Rectal smooth muscle tissue (tissue), 1 donor: Measurements from ENCODE around the gene ANXA2.
"Not testable (repeated sequence)": the region's sequence is repeated elsewhere in the genome, so short reads cannot be mapped to it uniquely, and the experiment has no call there.

ENCODE experiments used
- H3K27ac ChIP-seq: one replicate; pipeline ENCODE4 v1.7.0; 2013; ENCODE audit warnings: low read depth, low read length, inconsistent platforms
- H3K27me3 ChIP-seq: one replicate; pipeline ENCODE4 v1.7.0; 2013; ENCODE audit warnings: low read length; ENCODE audit not compliant: control insufficient read depth, insufficient read depth
- H3K36me3 ChIP-seq: one replicate; pipeline ENCODE4 v1.7.0; 2013; ENCODE audit warnings: low read length; ENCODE audit not compliant: control insufficient read depth, insufficient read depth
- H3K4me1 ChIP-seq: one replicate; pipeline ENCODE4 v1.7.0; 2013; ENCODE audit warnings: low read length; ENCODE audit not compliant: control insufficient read depth, insufficient read depth
- H3K4me3 ChIP-seq: one replicate; pipeline ENCODE4 v1.7.0; 2013; ENCODE audit warnings: low read length
- H3K9ac ChIP-seq: one replicate; pipeline ENCODE4 v1.7.0; 2013; ENCODE audit warnings: low read length

ANXA2 gene

DNA sequence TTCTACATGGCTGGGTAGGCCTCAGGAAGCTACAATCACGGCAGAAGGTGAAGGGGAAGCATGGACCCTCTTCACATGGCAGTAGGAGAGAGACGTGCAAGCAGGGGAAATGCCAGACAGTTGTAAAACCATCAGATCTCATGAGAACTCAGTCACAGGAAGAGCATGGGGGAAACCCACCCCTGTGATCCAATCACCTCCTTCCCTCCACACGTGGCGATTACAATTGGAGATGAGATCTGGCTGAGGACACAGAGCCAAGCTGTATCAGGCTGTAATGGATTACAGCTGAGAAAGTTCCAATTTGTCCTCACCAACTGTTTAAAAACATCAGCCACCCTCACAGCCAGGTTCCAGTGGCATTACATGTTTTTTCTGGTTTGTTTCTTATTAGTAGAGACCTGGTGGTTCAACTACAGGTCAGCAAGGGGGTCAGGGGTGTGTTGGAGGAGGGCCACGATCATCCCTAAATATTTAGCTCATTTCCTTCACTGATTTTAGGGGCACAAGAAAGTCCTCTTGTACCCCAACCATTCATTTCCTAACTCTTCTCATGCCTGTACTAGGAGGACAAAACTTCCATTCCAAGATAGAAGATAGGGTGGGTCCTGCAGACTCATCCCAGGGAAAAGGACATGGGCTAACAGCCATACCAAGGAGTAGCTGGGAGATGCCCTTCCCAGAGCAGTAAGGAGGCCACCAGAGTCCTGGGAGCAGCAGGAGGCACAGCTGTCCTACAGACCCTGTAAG lies 54.4 kb downstream of the ANXA2 start:
- no peak overlapping the region for H3K27ac ChIP-seq
- no peak overlapping the region for H3K4me3 ChIP-seq

DNA sequence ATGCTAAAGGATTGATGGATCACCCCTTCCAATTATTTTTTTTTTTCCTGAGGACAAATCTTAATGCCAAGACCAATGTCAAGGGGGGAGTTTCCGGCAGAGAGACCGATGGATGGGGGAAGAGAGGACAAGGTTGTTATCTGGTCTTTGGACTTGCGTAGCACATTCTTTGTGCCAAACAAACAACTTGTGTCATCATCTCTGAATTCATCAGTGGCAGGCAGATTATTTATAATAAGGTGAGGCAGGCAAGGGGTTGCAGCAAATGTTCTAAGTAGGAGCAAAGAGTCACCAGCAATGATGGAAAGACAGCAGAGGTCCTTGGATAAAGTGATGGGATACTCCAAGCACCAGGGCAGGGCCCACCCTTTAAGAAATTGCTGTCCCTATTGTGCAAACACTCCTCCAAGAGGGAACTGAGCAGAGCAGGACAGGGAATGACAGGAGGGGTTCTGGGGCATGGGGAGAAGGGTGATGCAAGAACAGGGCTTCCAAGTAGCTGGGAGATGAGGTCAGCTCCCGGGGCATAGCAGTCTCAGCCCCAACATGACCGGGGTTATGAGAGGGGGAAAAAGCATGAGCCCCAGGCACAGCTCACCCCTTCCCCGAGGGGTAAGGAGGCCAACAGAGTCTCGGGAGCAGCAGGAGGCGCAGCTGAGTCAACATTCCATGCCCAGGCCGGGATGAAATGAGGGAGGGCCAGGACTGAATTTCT lies 57.4 kb downstream of the ANXA2 start:
- no peaks in the 10 kb centered on the region for H3K4me1 ChIP-seq
- no peaks in the 10 kb centered on the region for H3K27me3 ChIP-seq
- no peak overlapping the region for H3K9ac ChIP-seq
- no peaks in the 10 kb centered on the region for H3K36me3 ChIP-seq
- no peak overlapping the region for H3K27ac ChIP-seq
- no peak overlapping the region for H3K4me3 ChIP-seq

More for the DNA sequence above, 54.4 kb downstream of the ANXA2 start:
- no peak overlapping the region for H3K9ac ChIP-seq
- H3K27me3 ChIP-seq = no peaks in the 10 kb centered on the region
- H3K4me1 ChIP-seq = no peaks in the 10 kb centered on the region
- H3K36me3 ChIP-seq = peaks cover 23% of the 10 kb centered on the region

DNA sequence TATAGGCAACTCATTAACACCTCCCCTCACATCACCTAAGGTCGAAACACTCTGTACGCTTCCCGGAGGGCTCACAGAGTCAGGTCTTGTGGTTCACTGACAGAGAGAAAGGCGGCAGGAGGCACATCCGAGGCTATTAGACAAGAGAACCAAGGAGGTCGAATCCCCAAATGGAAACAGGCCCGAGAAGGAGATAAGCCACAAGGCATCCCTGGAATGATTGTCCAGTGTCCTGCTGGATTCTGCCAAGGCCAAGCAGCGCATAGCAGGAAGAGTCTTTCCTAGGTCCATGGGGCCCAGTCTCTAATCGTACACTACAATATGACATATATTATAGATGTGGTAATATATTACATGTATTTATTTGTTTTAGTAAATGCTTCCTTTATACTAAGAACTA lies 58.5 kb downstream of the ANXA2 start:
- no peak overlapping the region for H3K9ac ChIP-seq
- no peaks in the 10 kb centered on the region for H3K27me3 ChIP-seq
- H3K4me3 ChIP-seq = no peak overlapping the region
- no peaks in the 10 kb centered on the region for H3K36me3 ChIP-seq
- H3K27ac ChIP-seq = no peak overlapping the region
- H3K4me1 ChIP-seq = no peaks in the 10 kb centered on the region

DNA sequence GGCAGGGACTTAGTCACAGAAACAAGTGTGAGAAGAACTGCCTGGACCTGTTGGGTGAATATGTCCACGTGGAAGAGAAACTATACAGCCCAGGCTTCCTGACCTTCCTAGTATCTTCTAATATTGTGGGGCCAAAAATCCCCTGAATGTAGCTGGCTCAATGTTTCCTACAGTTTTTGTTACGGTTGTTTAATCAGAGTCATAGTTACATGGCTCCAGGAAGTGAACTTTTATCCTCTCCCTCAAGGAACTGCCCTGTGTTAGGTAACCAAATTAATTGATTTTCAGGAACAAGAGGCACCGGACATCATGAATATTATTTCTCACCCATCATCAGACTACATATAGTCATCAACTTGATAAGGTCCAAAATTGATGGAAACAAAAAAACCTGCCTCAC lies 59.0 kb downstream of the ANXA2 start:
- H3K36me3 ChIP-seq = no peaks in the 10 kb centered on the region
- H3K4me1 ChIP-seq = no peaks in the 10 kb centered on the region
- no peak overlapping the region for H3K4me3 ChIP-seq
- H3K27ac ChIP-seq = no peak overlapping the region
- no peaks in the 10 kb centered on the region for H3K27me3 ChIP-seq
- no peak overlapping the region for H3K9ac ChIP-seq

DNA sequence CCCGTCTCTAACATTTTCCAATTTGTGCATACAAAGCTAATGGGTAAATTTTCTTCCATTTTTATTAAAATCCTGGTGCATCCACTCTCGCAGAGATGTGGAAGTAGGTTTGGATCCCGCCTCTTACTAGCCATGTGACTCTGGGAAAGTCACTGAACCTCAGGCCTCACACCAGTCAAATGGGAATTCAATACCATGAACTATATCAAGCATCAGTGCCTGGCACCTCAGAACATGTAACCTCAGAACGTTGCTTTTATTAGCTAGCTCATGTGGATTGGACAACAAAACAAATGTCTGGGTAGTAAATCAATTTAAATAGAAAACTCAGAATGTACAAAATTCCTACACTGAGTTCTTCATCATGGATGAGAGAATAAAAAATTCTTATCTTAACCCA lies 60.7 kb downstream of the ANXA2 start:
- no peak overlapping the region for H3K9ac ChIP-seq
- H3K4me3 ChIP-seq = no peak overlapping the region
- no peaks in the 10 kb centered on the region for H3K27me3 ChIP-seq
- no peaks in the 10 kb centered on the region for H3K4me1 ChIP-seq
- H3K27ac ChIP-seq = no peak overlapping the region
- no peaks in the 10 kb centered on the region for H3K36me3 ChIP-seq

DNA sequence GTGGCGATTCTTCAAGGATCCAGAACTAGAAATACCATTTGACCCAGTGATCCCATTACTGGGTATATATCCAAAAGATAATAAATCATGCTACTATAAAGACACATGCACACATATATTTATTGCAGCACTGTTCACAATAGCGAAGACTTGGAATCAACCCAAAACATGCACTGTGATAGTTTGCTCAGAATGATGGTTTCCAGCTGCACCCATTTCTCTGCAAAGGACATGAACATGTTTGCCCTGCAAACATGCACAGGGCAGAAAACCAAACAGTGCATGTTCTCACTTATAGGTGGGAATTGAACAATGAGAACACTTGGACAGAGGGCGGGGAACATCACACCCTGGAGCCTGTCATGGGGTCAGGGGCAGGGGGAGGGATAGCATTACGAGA lies 62.5 kb downstream of the ANXA2 start:
- not testable (repeated sequence) for H3K4me3 ChIP-seq, H3K4me1 ChIP-seq, H3K9ac ChIP-seq, H3K27ac ChIP-seq, H3K36me3 ChIP-seq, H3K27me3 ChIP-seq

DNA sequence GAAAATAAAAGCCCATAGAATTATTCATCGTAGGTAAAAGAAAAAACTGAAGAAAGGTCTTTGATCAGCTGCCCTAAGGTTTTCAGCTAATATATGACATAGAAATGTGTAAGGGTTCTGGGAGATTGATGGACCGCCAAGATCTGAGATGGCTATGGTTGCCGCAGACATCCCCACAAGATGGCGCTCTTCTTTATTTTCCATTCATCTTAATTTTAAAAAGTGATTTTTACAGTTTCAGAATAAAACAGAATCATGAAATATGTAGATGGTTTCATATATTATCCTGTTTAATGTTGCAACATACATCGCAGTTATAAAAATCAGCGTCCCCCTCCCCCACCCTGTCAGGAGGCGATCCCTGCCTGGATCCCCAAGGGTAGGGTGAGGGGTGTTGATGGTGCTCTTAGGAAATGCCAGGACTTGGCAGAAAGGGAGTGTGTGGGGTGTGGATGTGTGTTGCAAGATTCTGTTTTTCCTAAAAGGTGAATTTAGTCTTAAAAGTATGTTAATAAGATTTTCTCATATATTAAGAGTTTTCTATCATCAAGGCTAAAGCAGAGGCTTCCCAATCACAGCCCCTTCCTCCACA lies 68.8 kb downstream of the ANXA2 start:
- H3K27me3 ChIP-seq = peaks cover 4% of the 10 kb centered on the region

DNA sequence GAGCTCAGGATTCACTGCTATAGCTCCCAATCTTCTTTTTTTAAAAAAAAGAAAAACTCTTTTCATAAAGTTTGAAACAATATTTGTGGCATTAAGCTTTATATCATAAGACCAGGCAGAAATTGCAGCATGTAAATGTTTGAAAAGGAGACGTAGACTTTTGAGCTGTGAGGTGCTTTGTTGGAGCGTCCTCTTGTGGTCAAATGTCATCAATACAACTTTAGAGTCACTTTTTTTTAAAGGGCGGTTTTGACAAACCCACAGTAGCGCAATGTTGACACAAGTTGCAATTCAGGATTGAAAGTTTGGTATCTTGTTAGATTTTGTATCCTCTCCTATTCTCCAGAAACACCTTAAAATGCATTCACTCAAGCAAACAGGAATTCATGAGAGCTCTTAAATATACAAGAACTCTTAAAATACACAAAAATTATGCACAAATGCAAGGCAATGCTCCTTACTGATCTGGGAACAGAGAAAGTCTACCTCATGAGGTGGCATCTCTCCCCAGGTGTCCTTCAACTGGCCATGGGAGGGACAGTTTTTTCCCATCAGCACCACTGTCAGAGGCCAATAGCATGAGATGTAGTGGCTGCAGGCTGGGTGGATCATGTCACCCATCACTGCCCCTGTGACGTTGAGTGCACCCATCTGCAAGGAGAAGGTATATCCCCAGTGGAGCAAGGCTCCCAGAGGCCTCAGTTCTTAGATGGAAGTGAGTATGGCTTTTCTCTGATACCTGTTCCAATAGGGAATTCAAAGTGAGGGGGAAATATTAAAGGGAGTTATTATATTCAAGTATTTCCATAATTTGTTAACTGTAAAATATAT lies 70.7 kb downstream of the ANXA2 start:
- Histone ChIP-seq H3K27ac (no peak overlapping the region), H3K27me3 (peaks cover 4% of the 10 kb centered on the region), H3K4me3 (no peak overlapping the region), H3K4me1 (no peaks in the 10 kb centered on the region), H3K9ac (no peak overlapping the region), H3K36me3 (no peaks in the 10 kb centered on the region)

More for the DNA sequence above, 68.8 kb downstream of the ANXA2 start:
- Histone ChIP-seq H3K27ac (no peak overlapping the region), H3K9ac (no peak overlapping the region), H3K4me3 (no peak overlapping the region), H3K4me1 (no peaks in the 10 kb centered on the region), H3K36me3 (no peaks in the 10 kb centered on the region)

DNA sequence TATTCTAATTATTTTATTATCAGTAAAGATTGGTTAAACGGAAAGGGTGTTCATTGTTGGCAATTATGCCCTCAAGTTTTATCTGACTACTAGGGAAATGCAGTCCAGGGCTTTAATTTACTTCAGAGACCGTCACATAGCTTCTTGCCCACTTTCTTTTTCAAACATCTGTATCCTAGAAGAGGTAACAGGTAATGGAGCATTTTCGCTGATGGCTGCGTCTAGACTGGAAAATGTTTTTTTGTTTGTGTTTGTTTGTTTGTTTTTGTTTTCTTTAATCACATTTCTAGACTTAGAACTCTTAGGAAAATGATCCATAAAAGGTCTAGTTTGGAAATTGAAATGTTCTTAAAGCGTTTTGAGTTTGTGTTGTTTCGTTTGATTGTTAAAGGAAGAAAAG lies 71.4 kb downstream of the ANXA2 start:
- H3K27me3 ChIP-seq = peaks cover 4% of the 10 kb centered on the region
- no peaks in the 10 kb centered on the region for H3K4me1 ChIP-seq
- no peak overlapping the region for H3K27ac ChIP-seq
- H3K9ac ChIP-seq = no peak overlapping the region
- H3K4me3 ChIP-seq = no peak overlapping the region
- H3K36me3 ChIP-seq = no peaks in the 10 kb centered on the region

DNA sequence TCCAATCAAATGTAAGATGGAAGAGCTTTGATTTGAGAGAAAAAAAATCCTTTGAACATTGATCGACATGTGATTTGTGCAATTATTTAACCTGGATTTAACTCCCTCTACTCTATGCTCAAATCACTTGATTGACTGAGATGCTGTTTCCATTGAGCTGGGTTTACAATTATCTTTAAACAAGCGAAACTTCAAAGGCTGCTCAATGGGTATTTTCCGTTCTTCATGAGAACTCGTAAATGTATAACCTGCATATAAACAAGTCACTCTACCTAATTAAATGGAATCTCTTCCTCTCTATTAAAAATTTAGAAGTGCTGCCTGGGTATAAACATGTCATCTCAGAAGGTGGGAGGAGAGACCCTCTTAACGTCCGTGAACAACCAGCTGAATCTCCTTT lies 71.9 kb downstream of the ANXA2 start:
- no peaks in the 10 kb centered on the region for H3K4me1 ChIP-seq
- H3K27me3 ChIP-seq = peaks cover 4% of the 10 kb centered on the region
- H3K9ac ChIP-seq = no peak overlapping the region

DNA sequence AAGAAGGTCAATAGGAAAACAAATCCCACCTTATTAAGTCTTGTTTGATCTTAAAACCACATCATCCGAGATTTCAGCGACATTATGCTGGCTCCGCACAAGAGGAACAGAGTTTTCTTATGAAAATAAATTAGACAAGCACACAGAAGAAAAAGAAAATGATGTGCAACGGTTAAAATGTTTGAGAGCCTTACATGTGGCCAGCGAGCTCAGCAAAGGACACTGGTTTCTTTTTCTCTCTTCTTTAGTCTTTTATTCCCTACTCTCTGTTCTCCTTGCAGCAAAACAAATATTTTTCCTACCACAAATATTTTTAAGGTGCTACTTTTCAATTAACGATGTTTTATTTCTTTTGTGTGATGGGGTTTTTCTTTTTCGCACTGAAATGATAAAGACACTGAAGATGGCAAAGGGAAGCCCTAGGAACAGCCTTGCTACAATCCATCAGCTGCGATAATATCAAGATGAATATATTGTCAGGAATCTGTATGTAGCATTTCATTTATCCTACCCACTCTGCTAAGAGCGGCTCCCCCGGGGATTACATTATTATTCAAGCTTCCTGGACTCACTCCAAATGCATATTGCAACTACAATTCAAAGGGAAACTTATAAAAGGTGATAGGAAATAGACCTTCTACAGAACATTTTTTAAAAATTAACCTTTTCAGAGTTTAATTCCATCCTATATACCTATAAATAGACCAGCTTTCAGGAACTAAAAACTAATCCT lies 72.9 kb downstream of the ANXA2 start:
- Histone ChIP-seq H3K4me3 (no peak overlapping the region), H3K27ac (no peak overlapping the region), H3K9ac (no peak overlapping the region), H3K4me1 (no peaks in the 10 kb centered on the region), H3K36me3 (no peaks in the 10 kb centered on the region), H3K27me3 (peaks cover 4% of the 10 kb centered on the region)

More for the DNA sequence above, 71.9 kb downstream of the ANXA2 start:
- Histone ChIP-seq H3K4me3 (no peak overlapping the region), H3K27ac (no peak overlapping the region), H3K36me3 (no peaks in the 10 kb centered on the region)

DNA sequence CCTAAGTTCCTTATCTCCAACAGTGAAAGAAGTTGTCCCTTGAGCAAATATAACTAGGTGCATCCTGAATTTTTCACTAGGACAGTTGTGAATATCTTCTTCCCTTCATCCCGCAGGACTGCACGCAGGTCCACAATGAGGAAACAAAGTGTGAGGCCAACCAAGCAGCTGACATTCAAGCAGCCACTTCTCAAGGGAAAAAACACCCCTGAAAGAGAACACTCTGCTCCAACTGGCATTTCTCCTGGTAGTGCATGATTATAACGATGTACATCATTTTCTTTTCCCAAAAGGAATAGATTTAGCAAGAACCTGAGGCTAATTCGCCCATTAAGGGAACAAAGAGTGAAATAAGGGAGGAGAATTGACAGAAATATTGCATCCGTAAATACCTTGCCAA lies 74.5 kb downstream of the ANXA2 start:
- Histone ChIP-seq H3K27ac (no peak overlapping the region), H3K36me3 (no peaks in the 10 kb centered on the region), H3K4me3 (no peak overlapping the region), H3K4me1 (no peaks in the 10 kb centered on the region), H3K9ac (no peak overlapping the region), H3K27me3 (peaks cover 4% of the 10 kb centered on the region)
